ACHN (cell line): ENCODE data around the gene DLK2.
"Not testable (repeated sequence)": the region's sequence is repeated elsewhere in the genome, so short reads cannot be mapped to it uniquely, and the experiment has no call there.

Source experiments
- DNase-seq: peaks from one replicate; pipeline ENCODE4 v3.0.0-alpha.2; 2015
- in situ Hi-C: cut with HindIII; loops from 2 replicates; pipeline ENCODE4 v1.10.0; 2017; ENCODE audit warnings: low sequenced_read_pairs, low pct_ligation_motif_present, low pct_unique_long_range_greater_than_20kb

Gene DLK2

DNA sequence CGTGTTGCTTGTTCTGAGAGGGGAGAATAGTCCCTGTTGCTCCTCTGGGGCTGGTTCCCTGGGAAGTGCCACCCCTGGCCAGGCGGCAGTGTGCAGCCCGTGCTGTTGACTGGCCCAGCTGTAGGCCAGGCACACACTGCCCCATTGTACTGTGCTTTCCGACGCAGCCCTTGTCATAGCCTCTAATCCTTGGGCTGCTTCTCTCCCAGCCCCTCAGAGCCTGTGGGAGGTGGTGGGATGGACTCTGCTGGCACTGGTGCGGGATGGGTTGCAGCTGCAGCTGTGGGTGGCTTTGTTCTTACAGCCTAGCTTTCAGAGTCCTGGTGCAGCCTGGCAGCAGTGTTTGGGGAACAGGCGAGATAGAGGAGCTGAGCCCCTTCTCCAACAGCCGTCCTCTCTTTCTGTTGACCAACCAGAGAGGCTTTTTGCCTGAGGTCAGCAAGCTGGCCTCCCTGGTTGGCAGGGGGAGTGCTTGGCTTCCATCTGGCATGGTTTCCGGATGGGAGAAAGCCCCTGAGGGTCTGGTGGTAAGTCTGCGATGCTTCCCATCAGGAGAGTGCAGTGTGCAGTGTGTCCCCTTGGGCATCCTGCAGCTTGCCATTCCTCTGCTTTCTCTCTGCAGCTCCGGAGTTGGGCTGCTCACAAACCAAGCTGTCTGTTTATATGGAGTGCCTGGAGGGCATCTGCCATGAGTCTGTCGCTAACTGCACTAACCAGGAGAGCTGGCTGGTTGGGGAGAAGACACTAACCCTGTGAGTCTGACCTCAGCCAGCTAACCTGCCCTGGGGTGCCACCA lies 34.1 kb upstream of the DLK2 start:
- in situ Hi-C loops = no loop called here
- no peak for DNase-seq

DNA sequence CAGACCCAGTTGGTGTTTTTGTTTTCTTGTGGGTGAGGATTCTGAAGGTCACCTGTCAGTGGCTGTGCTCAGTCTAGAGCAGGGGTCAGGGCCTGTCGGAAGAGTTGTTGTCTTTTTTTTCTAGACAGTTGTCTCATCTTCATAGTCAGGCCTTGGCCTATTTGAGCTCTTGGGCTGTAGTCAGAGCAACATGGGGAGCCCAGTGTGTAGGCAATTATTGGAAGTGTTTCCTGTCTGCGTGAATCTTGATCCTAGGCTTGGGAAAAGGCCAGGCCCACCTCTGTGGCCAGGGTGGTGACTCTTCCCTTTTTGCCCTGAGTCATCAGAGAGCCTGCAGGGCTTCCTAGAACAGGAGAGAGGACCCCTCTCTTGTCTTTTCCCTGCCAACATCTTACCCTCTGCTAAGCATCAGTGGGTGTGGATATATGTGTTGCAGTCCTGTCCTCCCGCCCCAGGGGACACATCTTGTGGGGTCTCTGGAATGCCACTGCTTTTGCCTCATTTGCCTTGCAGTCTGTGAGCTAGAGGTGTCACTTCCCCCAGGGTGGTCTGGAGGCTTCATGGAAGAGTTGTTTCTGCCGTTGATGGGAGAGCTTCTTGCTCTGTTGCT lies 33.4 kb upstream of the DLK2 start:
- in situ Hi-C loops = no loop called here
- no peak for DNase-seq

DNA sequence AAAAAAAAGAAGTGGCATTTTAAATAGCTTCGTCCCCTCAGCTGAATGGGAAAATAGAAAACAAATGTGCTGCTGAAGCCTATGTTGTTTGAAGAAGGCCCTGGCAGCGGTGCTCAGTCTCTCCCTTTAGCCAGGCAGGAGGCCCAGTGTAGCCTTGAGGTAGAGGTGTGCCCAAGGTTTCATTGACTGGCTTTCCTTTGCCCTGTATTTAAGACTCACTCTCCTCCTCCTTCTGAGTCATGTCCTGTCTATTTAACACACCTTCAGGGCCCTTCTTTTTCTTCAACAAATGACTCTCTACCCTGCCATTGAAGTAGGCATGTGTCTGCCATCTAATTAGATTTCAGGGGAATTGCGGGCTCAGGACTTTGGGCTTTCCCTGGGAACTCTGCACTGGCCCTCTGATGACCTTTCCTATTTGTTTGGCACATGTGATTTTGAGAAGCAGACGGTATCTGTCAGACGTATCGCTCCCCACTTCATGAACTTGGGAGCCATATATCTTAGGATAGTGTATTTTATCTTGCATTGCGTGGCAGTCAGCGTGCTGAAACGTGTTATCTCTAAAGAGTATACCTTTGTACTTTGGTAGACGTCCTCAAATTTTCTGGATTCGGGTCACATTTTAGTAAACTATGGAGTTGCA lies 26.4 kb upstream of the DLK2 start:
- in situ Hi-C loops = no loop called here
- DNase-seq = no peak

DNA sequence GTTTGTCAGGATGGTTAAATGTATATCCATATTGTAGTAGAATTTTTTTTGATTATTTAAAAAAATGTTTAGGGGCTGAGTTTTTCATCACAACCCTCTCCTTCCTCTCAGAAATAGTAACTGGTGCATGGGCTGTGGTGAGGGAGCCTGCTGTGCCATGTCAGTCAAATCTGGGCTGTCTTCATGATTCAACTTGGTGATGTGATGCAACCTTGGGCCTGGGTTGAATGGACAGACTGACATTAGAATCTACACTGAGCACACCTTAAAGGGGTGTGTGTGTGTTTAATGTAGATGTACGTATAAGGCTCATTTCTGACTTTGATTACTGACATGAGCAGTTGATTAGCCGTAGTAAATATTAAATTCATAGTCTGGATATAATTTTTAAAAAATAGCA lies 25.7 kb upstream of the DLK2 start:
- peak; percentile 15 for DNase-seq
- in situ Hi-C loops = no loop called here

DNA sequence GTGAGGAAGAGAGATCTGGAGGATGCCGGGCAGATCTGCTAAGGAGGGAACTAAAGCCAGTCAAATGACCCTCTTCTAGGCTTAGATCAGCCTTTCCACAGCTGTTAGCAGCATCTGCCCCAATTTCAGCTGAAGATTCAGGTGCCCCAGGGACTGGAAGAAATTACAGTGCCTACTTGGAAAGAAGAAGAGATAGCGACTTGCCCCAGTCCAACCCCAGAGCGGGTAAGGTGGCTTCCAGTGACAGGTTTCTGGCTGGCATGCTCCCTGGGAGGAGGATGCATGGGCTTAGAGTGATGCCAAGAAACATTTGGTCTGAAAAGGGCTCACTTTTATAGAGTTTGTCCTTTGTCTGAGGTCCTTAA lies 22.6 kb upstream of the DLK2 start:
- in situ Hi-C loops = no loop called here
- DNase-seq = no peak

DNA sequence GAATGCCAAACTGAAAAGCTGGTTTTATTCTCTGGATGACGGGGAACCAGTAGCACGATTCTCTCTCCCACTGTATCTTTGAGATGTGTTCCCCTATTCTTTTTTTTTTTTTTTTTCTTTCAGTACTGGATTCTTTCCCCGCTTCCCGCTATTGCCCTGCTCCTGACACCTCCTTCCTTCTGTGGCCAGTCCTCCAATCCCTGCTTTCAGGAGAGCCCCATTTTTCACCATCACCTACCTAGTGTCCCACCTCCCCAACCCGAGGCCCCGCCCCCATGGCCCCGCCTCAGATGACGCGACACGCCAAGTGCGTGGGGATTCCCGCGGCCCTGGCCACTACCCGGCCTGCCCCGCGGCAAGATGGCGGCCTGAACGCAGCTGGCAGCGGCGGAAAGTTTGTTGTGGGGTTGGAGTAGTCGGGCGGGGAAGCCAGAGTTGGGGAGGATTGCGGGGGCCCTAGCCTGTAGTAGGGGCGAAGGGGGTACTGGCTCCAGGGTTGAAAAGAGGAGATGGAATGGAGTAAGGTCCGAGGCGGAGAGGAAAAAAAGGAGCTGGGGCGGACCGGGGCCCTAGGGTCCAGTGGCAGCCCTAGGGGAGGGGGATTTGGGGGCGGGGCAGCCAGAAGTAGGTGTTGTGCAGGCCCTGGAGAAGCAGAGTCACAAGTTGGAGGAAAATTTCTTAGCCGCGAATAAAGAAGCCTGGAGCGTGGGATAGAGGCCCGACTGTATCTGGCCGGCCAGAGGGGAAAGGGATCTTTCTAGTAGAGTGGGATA lies 22.1 kb upstream of the DLK2 start, which contains the start of gene TJAP1:
TSS of gene TJAP1 (plus strand) at position 336 of the 773 bp plus-strand sequence. CDS start 21,432 bp downstream, outside the sequence.
- DNase-seq = peak; percentile 87
- in situ Hi-C loops = no loop called here

DNA sequence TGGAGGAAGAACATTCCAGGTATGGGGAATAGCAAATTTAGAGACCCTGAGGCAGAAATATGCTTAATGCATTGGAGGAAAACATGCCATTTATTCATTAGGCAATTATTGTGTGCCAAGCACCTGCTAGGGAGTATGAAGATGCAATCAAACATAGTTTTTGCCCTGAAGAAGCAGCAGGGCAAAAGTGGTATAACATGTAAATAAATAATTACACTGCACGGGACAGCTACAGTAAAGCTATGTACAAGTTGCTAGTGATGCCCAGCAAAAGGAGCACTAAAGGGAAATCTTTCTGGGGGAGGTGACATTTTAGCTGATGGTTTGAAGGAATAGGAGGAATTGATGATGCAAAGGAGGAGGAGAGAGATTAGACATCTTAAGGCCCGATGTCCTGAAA lies 21.4 kb upstream of the DLK2 start:
- in situ Hi-C loops = no loop called here
- no peak for DNase-seq

DNA sequence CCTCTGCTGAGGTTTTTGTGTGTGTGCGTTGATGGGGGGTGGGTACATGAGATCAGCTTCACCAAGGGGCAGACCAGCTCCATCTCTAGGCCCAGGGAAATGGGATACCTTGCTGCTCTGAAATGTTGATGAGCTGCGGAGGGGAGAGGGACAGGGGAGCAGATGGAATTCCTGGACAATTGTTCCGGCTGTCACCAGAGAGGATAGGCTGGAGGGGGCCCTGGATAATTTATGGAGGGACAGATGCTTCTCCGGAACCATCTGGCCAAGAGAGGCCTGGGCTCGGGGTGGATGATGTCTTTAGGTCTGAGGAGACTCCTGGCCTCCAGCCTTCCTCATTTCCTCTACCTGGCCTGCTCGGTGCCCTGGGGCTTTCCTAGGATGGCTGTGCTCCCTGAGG lies 20.2 kb upstream of the DLK2 start:
- in situ Hi-C loops = no loop called here
- DNase-seq = no peak

DNA sequence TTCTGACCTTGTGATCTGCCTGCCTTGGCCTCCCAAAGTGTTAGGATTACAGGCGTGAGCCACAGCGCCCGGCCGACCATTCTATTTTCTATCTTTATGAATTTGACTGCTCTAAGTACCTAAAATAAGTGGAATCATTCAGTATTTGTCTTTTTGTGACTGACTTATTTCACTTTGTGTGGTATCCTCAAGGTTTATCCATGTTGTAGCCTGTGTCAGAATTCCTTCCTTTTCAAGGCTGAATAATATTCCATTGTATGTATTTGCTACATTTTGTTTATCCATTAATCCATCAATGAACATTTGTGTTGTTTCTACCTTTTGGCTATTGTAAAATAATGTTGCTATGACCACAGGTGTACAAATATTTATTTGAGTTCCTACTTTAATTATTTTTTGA lies 17.2 kb upstream of the DLK2 start:
- in situ Hi-C loops = no loop called here
- DNase-seq = no peak

DNA sequence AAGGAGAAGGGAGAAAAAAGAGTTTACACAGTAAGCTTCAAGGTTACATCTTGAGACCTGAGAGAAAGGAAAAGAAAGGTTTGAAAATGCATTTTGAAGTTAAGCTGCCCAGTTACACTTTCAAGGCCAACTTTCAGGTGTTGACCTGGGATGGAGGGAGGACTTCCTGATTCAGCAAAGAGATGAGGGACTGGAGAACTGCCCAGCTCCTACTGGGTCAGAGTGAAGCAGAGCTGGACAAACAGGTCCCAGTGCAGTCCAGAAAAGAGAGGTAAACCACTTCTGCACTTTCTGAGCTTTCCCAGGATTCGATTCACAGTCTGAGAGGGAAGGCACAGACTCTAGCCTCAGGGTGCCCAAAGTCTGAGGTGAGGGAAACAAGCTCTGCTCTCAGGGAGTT lies 16.1 kb upstream of the DLK2 start:
- in situ Hi-C loops = no loop called here
- no peak for DNase-seq

DNA sequence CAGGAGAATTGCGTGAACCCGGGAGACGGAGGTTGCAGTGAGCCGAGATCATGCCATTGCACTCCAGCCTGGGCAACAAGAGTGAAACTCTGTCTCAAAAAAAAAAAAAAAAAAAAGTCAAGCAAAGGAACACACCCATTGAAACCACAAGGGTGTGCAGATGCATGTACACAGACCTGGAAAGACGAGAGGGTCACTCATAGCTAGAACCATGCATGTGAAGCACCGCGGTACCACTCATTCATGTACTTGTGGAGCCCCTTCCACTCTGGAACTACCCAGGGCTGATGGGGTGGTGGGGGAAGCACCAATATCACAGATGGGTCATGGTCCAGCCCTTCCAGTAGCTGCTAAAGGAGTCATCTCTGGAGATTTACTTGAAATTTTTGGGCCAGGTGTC lies 14.6 kb upstream of the DLK2 start:
- no peak for DNase-seq
- in situ Hi-C loops = no loop called here

DNA sequence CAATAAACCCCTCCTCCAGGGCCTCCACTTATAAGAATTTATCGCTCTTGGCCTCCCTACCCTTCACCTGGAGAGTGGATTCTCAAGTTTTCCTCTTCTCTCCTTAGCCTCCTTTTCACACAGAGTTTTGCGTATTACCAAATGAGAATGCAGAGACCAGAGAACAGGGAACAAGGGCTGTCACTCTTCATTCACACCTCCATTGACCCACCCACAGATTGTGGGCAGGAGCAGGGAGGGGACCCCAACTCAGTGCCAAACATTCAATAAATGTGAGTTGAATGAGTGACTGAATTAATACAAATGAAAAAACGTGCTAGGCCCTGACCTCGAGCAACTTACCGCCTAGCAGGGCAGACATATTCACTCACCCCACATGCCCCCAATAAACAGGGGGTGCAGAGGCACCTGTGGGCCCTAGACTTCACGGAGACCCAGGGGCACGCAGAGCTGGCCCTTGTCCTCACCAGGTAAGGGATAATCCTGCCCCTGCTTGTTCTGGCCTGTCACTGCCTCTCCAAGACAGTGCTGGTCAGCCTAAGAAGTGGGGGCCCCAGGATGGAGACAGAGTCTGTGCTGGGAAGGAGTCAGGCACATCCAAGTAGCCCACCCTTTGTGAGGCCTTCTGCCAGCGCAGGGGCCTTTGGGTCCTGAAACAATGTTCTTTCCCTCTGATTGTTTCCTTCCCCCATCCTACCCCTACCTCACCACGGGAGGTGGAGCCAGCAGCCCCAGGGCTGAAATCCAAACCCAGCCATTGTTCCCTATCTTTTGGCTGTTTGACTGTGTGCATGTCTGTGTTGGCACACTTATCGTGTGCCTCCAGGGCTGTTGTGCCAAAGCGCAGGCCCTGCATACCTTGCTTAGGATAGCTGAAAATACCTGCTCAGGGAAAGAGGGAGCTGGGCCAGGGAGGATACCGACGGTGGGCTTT lies 13.7 kb upstream of the DLK2 start:
- in situ Hi-C loops = no loop called here
- DNase-seq = no peak

DNA sequence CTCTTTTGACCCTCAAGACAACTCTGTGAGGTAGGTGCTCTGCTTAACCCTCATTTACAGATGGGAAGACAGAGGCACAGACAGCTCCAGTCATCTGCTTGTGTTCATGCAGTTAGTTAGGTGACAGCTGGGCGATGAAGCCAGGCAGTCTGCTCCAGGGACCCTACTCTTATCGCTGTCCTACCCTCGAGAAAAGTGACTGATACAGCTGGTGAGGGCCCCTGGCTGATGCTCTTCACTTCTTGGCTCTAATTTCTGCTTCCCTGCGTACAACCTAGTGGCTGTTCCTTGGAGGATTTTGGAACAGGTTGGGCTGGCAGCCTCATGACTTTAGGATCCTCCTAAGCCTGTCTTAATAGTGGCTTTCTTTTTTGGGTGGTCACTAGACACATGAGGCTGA lies 12.9 kb upstream of the DLK2 start:
- no peak for DNase-seq
- in situ Hi-C loops = no loop called here

DNA sequence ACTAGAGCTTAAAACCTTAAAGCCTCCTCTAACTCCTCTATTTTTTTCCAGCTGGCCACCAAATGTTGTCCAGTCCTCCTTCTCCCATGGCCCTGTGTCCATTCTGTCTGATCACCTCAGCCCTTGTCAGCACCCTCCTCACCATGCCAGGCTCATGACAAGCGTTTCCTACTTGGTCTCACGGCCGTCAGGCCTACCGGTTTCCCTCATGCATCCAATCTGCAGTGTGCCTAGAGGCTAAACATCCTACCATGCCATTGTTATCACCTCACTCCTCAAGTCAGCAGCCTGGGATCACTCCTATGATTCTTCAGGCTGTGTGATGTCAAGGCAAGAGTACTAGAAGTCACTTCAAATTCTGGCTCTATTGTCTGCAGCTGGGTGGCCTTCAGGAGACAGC lies 12.4 kb upstream of the DLK2 start:
- in situ Hi-C loops = no loop called here
- no peak for DNase-seq

DNA sequence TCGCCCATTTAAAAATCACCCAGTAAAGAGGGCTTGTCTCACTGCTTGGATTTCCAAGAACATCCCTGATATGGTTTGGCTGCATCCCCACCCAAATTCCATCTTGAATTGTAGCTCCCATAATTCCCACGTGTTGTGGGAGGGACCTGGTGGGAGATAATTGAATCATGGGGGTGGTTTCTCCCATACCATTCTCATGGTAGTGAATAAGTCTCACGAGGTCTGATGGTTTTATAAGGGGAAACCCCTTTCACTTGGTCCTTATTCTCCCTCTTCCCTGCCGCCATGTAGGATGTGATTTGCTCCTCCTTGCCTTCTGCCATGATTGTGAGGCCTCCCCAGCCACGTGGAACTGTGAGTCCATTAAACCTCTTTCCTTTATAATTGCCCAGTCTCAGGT lies 11.9 kb upstream of the DLK2 start:
- in situ Hi-C loops, DNase-seq: not testable (repeated sequence)

DNA sequence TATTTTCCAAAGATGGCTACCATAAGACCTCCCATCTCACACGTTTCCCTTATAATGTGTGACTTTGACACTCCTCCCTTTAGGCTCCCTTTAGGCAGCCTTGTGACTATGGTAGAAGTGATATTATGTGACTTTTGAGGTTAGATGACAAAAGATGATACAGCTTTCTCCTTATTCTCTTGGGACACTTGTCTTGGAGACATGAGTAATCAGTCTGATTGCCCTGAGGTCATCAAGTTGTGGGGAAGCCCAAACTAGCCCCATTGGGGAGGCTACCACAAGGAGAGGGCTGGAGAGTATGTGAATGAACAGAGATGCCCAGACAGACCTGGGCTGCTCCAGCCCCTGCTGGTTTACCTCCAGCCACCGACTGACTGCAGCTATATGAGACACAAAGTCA lies 10.6 kb upstream of the DLK2 start:
- in situ Hi-C loops = no loop called here
- no peak for DNase-seq

DNA sequence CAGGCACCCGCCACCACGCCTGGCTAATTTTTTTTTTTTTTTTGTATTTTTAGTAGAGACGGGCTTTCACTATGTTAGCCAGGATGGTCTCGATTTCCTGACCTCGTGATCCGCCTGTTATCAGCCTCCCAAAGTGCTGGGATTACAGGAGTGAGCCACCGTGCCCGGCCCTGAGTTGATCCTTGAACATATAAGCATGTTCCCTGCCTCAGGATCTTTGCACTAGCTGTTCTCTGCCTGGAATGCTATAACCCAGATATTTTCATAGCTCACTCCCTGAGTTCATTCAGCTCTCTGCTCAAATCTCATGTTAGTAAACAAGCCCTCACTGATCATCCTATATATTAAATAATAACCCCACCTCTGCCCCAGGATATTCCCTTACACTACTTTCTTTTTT lies 9.0 kb upstream of the DLK2 start:
- DNase-seq = no peak
- in situ Hi-C loops = no loop called here

DNA sequence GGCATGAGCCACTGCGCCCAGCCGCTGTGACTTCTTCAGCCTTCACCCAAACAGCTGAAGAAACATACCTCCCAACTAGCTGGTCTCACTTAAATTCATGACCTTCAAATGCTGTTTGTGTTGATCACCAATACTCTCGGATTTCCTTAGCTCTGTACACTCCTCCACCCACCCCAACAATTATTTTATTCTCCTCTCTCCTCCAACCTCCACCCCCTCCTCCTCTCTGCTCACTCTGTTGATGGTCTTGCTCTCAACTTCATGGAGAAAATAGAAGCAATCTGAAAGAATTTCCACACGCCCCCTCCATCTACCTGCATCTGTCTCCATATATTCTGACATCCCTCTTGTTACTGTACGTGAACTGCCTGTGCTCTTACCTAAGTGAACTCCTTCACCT lies 6.6 kb upstream of the DLK2 start:
- in situ Hi-C loops = no loop called here
- no peak for DNase-seq
